ENCODE data around the gene RAET1G. TPM values are rescaled to one million over a fixed set of nuclear protein-coding genes. Genes with fewer than 3 reads are reported as not detected.
"Not testable (repeated sequence)": the region's sequence is repeated elsewhere in the genome, so short reads cannot be mapped to it uniquely, and the experiment has no call there.

Gene RAET1G
- total RNA-seq, 2 experiments from 2014 or later, result not detected

GRCh38 chr6:149901444-149902140 lies 21.3 kb downstream of the RAET1G start:
- no peak for DNase-seq
- Mint-ChIP-seq H3K9me3 (no peaks in the 10 kb centered on the region), H3K36me3 (no peaks in the 10 kb centered on the region), H3K27me3 (peaks cover 4% of the 10 kb centered on the region), H3K4me1 (peaks cover 1% of the 10 kb centered on the region), H3K27ac (no peak overlapping the region), H3K4me3 (no peak overlapping the region)

- H3K4me1 Mint-ChIP-seq, result peaks cover 8% of the 10 kb centered on the region
- no peak overlapping the region for H3K27ac Mint-ChIP-seq
- H3K36me3 Mint-ChIP-seq, result no peaks in the 10 kb centered on the region
- DNase-seq, result no peak
- H3K27me3 Mint-ChIP-seq, result peaks cover 4% of the 10 kb centered on the region
- H3K4me3 Mint-ChIP-seq, result no peak overlapping the region
- no peaks in the 10 kb centered on the region for H3K9me3 Mint-ChIP-seq
Observed at GRCh38 chr6:149900620-149901443, 22.1 kb downstream of the RAET1G start.

GRCh38 chr6:149899926-149900619 lies 22.8 kb downstream of the RAET1G start:
- Mint-ChIP-seq H3K9me3 (no peaks in the 10 kb centered on the region), H3K4me1 (peaks cover 11% of the 10 kb centered on the region), H3K27ac (no peak overlapping the region), H3K27me3 (peaks cover 4% of the 10 kb centered on the region), H3K4me3 (no peak overlapping the region), H3K36me3 (no peaks in the 10 kb centered on the region)
- DNase-seq, result no peak

GRCh38 chr6:149899486-149899885 lies 23.4 kb downstream of the RAET1G start:
- no peak overlapping the region for H3K27ac Mint-ChIP-seq
- no peaks in the 10 kb centered on the region for H3K36me3 Mint-ChIP-seq
- H3K27me3 Mint-ChIP-seq, result peaks cover 4% of the 10 kb centered on the region

GRCh38 chr6:149898966-149899365 lies 24.0 kb downstream of the RAET1G start:
- no peaks in the 10 kb centered on the region for H3K36me3 Mint-ChIP-seq
- H3K27ac Mint-ChIP-seq, result no peak overlapping the region
- H3K9me3 Mint-ChIP-seq, result no peaks in the 10 kb centered on the region
- H3K4me3 Mint-ChIP-seq, result no peak overlapping the region
- peaks cover 11% of the 10 kb centered on the region for H3K4me1 Mint-ChIP-seq
- DNase-seq, result no peak
- peaks cover 4% of the 10 kb centered on the region for H3K27me3 Mint-ChIP-seq

More at GRCh38 chr6:149899486-149899885, 23.4 kb downstream of the RAET1G start:
- H3K4me3 Mint-ChIP-seq, result no peak overlapping the region
- H3K4me1 Mint-ChIP-seq, result peaks cover 11% of the 10 kb centered on the region
- no peak for DNase-seq
- H3K9me3 Mint-ChIP-seq, result no peaks in the 10 kb centered on the region

GRCh38 chr6:149897855-149898744 lies 24.8 kb downstream of the RAET1G start, which contains the start of gene RAET1E:
Gene RAET1E (minus strand): TSS chr6:149898113. CDS start chr6:149890901, 7,212 bp downstream.
- peaks cover 11% of the 10 kb centered on the region for H3K4me1 Mint-ChIP-seq
- no peak within 1 kb of the TSS for H3K4me3 Mint-ChIP-seq
- no peaks in the 10 kb centered on the region for H3K36me3 Mint-ChIP-seq
- H3K9me3 Mint-ChIP-seq, result no peaks in the 10 kb centered on the region
- DNase-seq, result no peak
- no peak within 1 kb of the TSS for H3K27ac Mint-ChIP-seq
- H3K27me3 Mint-ChIP-seq, result no peaks in the 10 kb centered on the region

- no peak for DNase-seq
- Mint-ChIP-seq H3K27ac (no peak overlapping the region), H3K9me3 (no peaks in the 10 kb centered on the region), H3K4me1 (peaks cover 11% of the 10 kb centered on the region), H3K36me3 (no peaks in the 10 kb centered on the region), H3K4me3 (no peak overlapping the region), H3K27me3 (no peaks in the 10 kb centered on the region)
Observed at GRCh38 chr6:149897015-149897697, 25.8 kb downstream of the RAET1G start.

GRCh38 chr6:149896491-149896890 lies 26.4 kb downstream of the RAET1G start:
- Mint-ChIP-seq H3K9me3 (no peaks in the 10 kb centered on the region), H3K4me1 (peaks cover 11% of the 10 kb centered on the region), H3K36me3 (no peaks in the 10 kb centered on the region), H3K4me3 (no peak overlapping the region), H3K27ac (no peak overlapping the region), H3K27me3 (no peaks in the 10 kb centered on the region)
- no peak for DNase-seq

GRCh38 chr6:149895833-149896271 lies 27.1 kb downstream of the RAET1G start:
- no peaks in the 10 kb centered on the region for H3K27me3 Mint-ChIP-seq
- H3K27ac Mint-ChIP-seq, result no peak overlapping the region
- no peaks in the 10 kb centered on the region for H3K36me3 Mint-ChIP-seq
- peaks cover 11% of the 10 kb centered on the region for H3K4me1 Mint-ChIP-seq
- DNase-seq, result peak; percentile 33
- H3K4me3 Mint-ChIP-seq, result no peak overlapping the region
- H3K9me3 Mint-ChIP-seq, result no peaks in the 10 kb centered on the region

- H3K4me1 Mint-ChIP-seq, result peaks cover 11% of the 10 kb centered on the region
- H3K27ac Mint-ChIP-seq, result no peak overlapping the region
- H3K36me3 Mint-ChIP-seq, result no peaks in the 10 kb centered on the region
- H3K27me3 Mint-ChIP-seq, result no peaks in the 10 kb centered on the region
- no peak for DNase-seq
- H3K9me3 Mint-ChIP-seq, result no peaks in the 10 kb centered on the region
- no peak overlapping the region for H3K4me3 Mint-ChIP-seq
Observed at GRCh38 chr6:149895048-149895590, 27.8 kb downstream of the RAET1G start.

- peaks cover 11% of the 10 kb centered on the region for H3K4me1 Mint-ChIP-seq
- not testable (repeated sequence) for DNase-seq, H3K36me3 Mint-ChIP-seq, H3K4me3 Mint-ChIP-seq, H3K9me3 Mint-ChIP-seq, H3K27me3 Mint-ChIP-seq, H3K27ac Mint-ChIP-seq
Observed at GRCh38 chr6:149891864-149892263, 31.1 kb downstream of the RAET1G start.

GRCh38 chr6:149891259-149891658 lies 31.7 kb downstream of the RAET1G start:
- H3K27me3 Mint-ChIP-seq, result no peaks in the 10 kb centered on the region
- no peak overlapping the region for H3K27ac Mint-ChIP-seq
- no peaks in the 10 kb centered on the region for H3K9me3 Mint-ChIP-seq

GRCh38 chr6:149890629-149891045 lies 32.3 kb downstream of the RAET1G start:
- peaks cover under 1% of the 10 kb centered on the region for H3K4me1 Mint-ChIP-seq
- no peaks in the 10 kb centered on the region for H3K9me3 Mint-ChIP-seq
- DNase-seq, result no peak

More at GRCh38 chr6:149891259-149891658, 31.7 kb downstream of the RAET1G start:
- DNase-seq, result no peak
- H3K36me3 Mint-ChIP-seq, result no peaks in the 10 kb centered on the region
- no peak overlapping the region for H3K4me3 Mint-ChIP-seq
- H3K4me1 Mint-ChIP-seq, result peaks cover 7% of the 10 kb centered on the region

More at GRCh38 chr6:149890629-149891045, 32.3 kb downstream of the RAET1G start:
- no peaks in the 10 kb centered on the region for H3K27me3 Mint-ChIP-seq
- no peak overlapping the region for H3K4me3 Mint-ChIP-seq
- H3K36me3 Mint-ChIP-seq, result no peaks in the 10 kb centered on the region
- no peak overlapping the region for H3K27ac Mint-ChIP-seq
